Type B pancreatic cell (in vitro differentiated cells): ENCODE measurements around the gene FAM9A. TPM values are rescaled to one million over a fixed set of nuclear protein-coding genes. Genes with fewer than 3 reads are reported as not detected.

Experiments used
- DNase-seq: peaks from one replicate; pipeline ENCODE4 v3.0.0; 2021; ENCODE audit warnings: mixed read lengths; ENCODE audit not compliant: unreplicated experiment; ENCODE audit errors: extremely low spot score
- H3K27ac Mint-ChIP-seq: 2 replicates; pipeline ENCODE4 v1.8.0; 2021; ENCODE audit warnings: mild to moderate bottlenecking, mixed read lengths
- H3K27me3 Mint-ChIP-seq: 2 replicates; pipeline ENCODE4 v1.8.0; 2021; ENCODE audit warnings: mixed read lengths
- H3K36me3 Mint-ChIP-seq: 2 replicates; pipeline ENCODE4 v1.8.0; 2021; ENCODE audit warnings: mixed read lengths
- H3K4me1 Mint-ChIP-seq: one replicate; pipeline ENCODE4 v1.8.0; 2021; ENCODE audit warnings: mixed read lengths; ENCODE audit not compliant: unreplicated experiment
- H3K4me3 Mint-ChIP-seq: 2 replicates; pipeline ENCODE4 v1.8.0; 2021; ENCODE audit warnings: mild to moderate bottlenecking, mixed read lengths
- H3K9me3 Mint-ChIP-seq: 2 replicates; pipeline ENCODE4 v1.8.0; 2021; ENCODE audit warnings: mixed read lengths
- CTCF ChIP-seq: fragments of 200-600 bp; sonication (generic); conservative IDR thresholded peaks from 2 replicates; pipeline ENCODE4 v1.5.0; 2021; ENCODE audit warnings: antibody characterized with exemption, mild to moderate bottlenecking
- total RNA-seq: library from RNA; stranded (reverse); gene quantifications from 2 replicates; pipeline ENCODE4 v1.2.1, GENCODE V29; 2021; ENCODE audit warnings: low replicate concordance

The FAM9A gene
- total RNA-seq, 1 donor from 2014 or later, result not detected

GRCh38 chrX:8755116-8755515 lies 46.1 kb downstream of the FAM9A start:
- no peak for DNase-seq
- peak; percentile 48 for TF ChIP-seq CTCF
- peaks cover 25% of the 10 kb centered on the region for H3K27me3 Mint-ChIP-seq
- peaks cover 4% of the 10 kb centered on the region for H3K9me3 Mint-ChIP-seq
- no peaks in the 10 kb centered on the region for H3K4me1 Mint-ChIP-seq
- H3K27ac Mint-ChIP-seq, result no peak overlapping the region
- H3K36me3 Mint-ChIP-seq, result no peaks in the 10 kb centered on the region
- H3K4me3 Mint-ChIP-seq, result no peak overlapping the region

DNA sequence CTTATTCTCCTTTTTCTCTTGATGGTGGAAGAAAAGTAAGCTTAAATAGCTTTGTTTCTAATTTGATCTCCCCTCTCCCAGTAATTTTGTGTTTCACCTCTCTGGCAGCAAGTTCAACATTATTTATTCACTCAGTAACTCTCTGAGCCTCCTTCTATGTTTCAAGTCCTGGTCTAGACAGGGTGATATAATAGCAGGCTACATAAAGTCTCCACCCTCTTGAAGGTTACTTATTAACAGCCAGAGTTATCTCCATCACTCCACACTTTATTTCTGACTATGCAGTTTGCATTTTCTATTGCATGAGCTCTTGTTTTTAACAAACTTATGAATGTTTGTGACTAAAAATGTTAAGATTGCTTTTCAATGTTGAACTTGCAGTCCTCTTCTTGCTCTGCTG lies 51.5 kb downstream of the FAM9A start:
- Mint-ChIP-seq H3K4me1 (peaks cover 3% of the 10 kb centered on the region), H3K4me3 (no peak overlapping the region), H3K27me3 (peaks cover 37% of the 10 kb centered on the region), H3K36me3 (no peaks in the 10 kb centered on the region), H3K27ac (no peak overlapping the region), H3K9me3 (no peaks in the 10 kb centered on the region)
- DNase-seq, result no peak
- no peak for TF ChIP-seq CTCF

DNA sequence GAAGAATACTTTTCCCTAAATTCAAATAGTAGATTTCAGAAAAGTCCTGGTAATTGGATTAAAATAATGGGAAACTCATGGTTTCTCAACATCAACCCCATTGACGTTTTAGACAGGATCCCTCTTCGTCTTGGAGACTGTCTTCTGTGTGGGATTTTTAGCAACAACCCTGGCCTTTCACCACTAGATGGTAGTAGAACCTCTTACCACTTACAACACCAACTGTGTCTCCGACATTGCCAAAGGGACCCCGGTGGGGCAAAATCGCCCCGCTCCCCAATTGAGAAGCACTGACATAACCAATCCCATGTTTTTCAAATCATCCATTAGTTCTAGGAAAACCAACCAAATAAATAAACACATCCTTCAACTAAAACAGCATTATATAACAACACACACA lies 52.3 kb downstream of the FAM9A start:
- DNase-seq, result no peak
- H3K27ac Mint-ChIP-seq, result no peak overlapping the region
- H3K4me1 Mint-ChIP-seq, result peaks cover 3% of the 10 kb centered on the region
- H3K27me3 Mint-ChIP-seq, result peaks cover 37% of the 10 kb centered on the region
- TF ChIP-seq CTCF, result peak; percentile 80
- no peak overlapping the region for H3K4me3 Mint-ChIP-seq
- no peaks in the 10 kb centered on the region for H3K36me3 Mint-ChIP-seq
- no peaks in the 10 kb centered on the region for H3K9me3 Mint-ChIP-seq

GRCh38 chrX:8743126-8743732 lies 58.0 kb downstream of the FAM9A start:
- Mint-ChIP-seq H3K27ac (no peak overlapping the region), H3K36me3 (no peaks in the 10 kb centered on the region), H3K4me3 (no peak overlapping the region), H3K9me3 (no peaks in the 10 kb centered on the region), H3K27me3 (peaks cover 37% of the 10 kb centered on the region), H3K4me1 (peaks cover 9% of the 10 kb centered on the region)
- DNase-seq, result no peak
- TF ChIP-seq CTCF, result peak; percentile 83

- Mint-ChIP-seq H3K27ac (no peak overlapping the region), H3K36me3 (no peaks in the 10 kb centered on the region), H3K4me3 (no peak overlapping the region), H3K4me1 (peaks cover 9% of the 10 kb centered on the region), H3K27me3 (peaks cover 36% of the 10 kb centered on the region), H3K9me3 (no peaks in the 10 kb centered on the region)
- no peak for TF ChIP-seq CTCF
- no peak for DNase-seq
These were observed 59.2 kb downstream of the FAM9A start for GRCh38 chrX:8741981-8742380.

Other genes with a start within 250 kb of the FAM9A start
- gene ANOS1, start 69.2 kb downstream of the FAM9A start, total RNA-seq, result 14.3 and 19.9 TPM in 2 replicates
- gene FAM9B, start 232.7 kb upstream of the FAM9A start, total RNA-seq, result not detected in 2 replicates